HepG2 (cell line): Measurements from ENCODE around the gene PDE9A. TPM values are rescaled to one million over a fixed set of nuclear protein-coding genes. Genes with fewer than 3 reads are reported as not detected.
"Not testable (repeated sequence)": the region's sequence is repeated elsewhere in the genome, so short reads cannot be mapped to it uniquely, and the experiment has no call there.

Source experiments
- ATAC-seq: fragments of 200-7000 bp; cut with Tn5 transposase; 3 replicates; pipeline ENCODE4 v1.9.1; 2020; ENCODE audit warnings: mild to moderate bottlenecking, moderate library complexity
- BruUV-seq: library from RNA; stranded (reverse); fragments of 400-500 nt; replicated peaks from 2 replicates; lab custom pipeline; 2021; lab: Mats Ljungman, UMichigan
- CTCF ChIA-PET: fragments of 300-600 bp; formaldehyde crosslinking; extraction: SDS; loops from one replicate; lab custom pipeline; 2021; ENCODE audit warnings: low total read pairs, inconsistent platforms, low intra/inter-chr PET ratio; lab: Yijun Ruan, JAX
- POLR2A ChIA-PET: fragments of 350-600 bp; sonication (Branson Sonifier 250); formaldehyde crosslinking; loops from one replicate; lab custom pipeline; 2020; ENCODE audit warnings: antibody characterized with exemption, inconsistent platforms; lab: Yijun Ruan, JAX
- DNase-seq: peaks from one replicate; pipeline ENCODE4 v3.0.0-alpha.2; 2015; ENCODE audit warnings: low spot score
- FAIRE-seq: peaks from 3 replicates; lab custom pipeline; 2011; peaks lifted over from hg19 to GRCh38; lab: Jason Lieb, UNC
- H2AFZ ChIP-seq: one replicate; pipeline ENCODE4 v1.6.1; 2011; ENCODE audit warnings: low read length, inconsistent platforms
- H3K27ac ChIP-seq: fragments of 300-600 bp; 3 replicates; pipeline ENCODE4 v1.8.0; 2011; ENCODE audit warnings: mixed run types, mild to moderate bottlenecking, mixed read lengths, low read length, inconsistent platforms; ENCODE audit not compliant: insufficient read depth; ENCODE audit errors: extremely low read length
- H3K27me3 ChIP-seq, 2 experiments: fragments of 200-600 bp in 1 of 2; 2 replicates in 1 of 2; 3 replicates in 1 of 2; pipeline versions ENCODE4 v1.6.0 to v1.8.0; 2011; ENCODE audit warnings: low read length in 2 of 2, mild to moderate bottlenecking in 2 of 2, moderate library complexity in 2 of 2, inconsistent platforms in 1 of 2; ENCODE audit not compliant: insufficient read depth in 2 of 2, control insufficient read depth in 1 of 2
- H3K36me3 ChIP-seq, 2 experiments: fragments of 200-600 bp in 1 of 2; replicated peaks in 1 of 2; 2 replicates in 1 of 2; 3 replicates in 1 of 2; pipeline versions ENCODE4 v1.5.1 to v1.8.0; 2011; ENCODE audit warnings: low read length in 2 of 2, inconsistent platforms in 1 of 2; ENCODE audit not compliant: insufficient read depth in 2 of 2, control insufficient read depth in 1 of 2
- H3K4me1 ChIP-seq: 2 replicates; pipeline ENCODE4 v1.5.1; 2012; ENCODE audit warnings: low read length, inconsistent platforms; ENCODE audit not compliant: insufficient read depth
- H3K4me2 ChIP-seq: 2 replicates; pipeline ENCODE4 v1.6.0; 2011; ENCODE audit warnings: low read depth, low read length, inconsistent platforms
- H3K4me3 ChIP-seq, 3 experiments: fragments of 200-600 bp in 1 of 3; sonication (generic), shearing (Covaris generic) in 1 of 3; replicated peaks in 1 of 3; 2 replicates each; pipeline ENCODE4 v1.5.1; 2011 to 2016; ENCODE audit warnings: low read length in 3 of 3, inconsistent platforms in 2 of 3, low read depth in 2 of 3, mild to moderate bottlenecking in 2 of 3, control low read depth in 1 of 3, mixed read lengths in 1 of 3; ENCODE audit not compliant: insufficient read depth in 1 of 3
- H3K79me2 ChIP-seq: one replicate; pipeline ENCODE4 v1.6.1; 2011; ENCODE audit warnings: low read length, inconsistent platforms; ENCODE audit not compliant: insufficient read depth
- H3K9ac ChIP-seq: 2 replicates; pipeline ENCODE4 v1.6.0; 2011; ENCODE audit warnings: mild to moderate bottlenecking, low read depth, low read length, inconsistent platforms; ENCODE audit not compliant: insufficient read depth
- H3K9me3 ChIP-seq: 2 replicates; pipeline ENCODE4 v1.5.1; 2012; ENCODE audit warnings: mild to moderate bottlenecking, low read length
- H4K20me1 ChIP-seq: 2 replicates; pipeline ENCODE4 v1.6.0; 2011; ENCODE audit warnings: inconsistent platforms, mild to moderate bottlenecking, low read length, moderate library complexity; ENCODE audit not compliant: insufficient read depth
- AHDC1 ChIP-seq: sonication (generic); formaldehyde crosslinking; IDR thresholded peaks from 2 replicates; pipeline ENCODE4 v1.5.1; 2020; ENCODE audit warnings: mild to moderate bottlenecking, missing genetic modification reagents, borderline replicate concordance
- ARID2 ChIP-seq: sonication (generic); formaldehyde crosslinking; IDR thresholded peaks from 2 replicates; pipeline ENCODE4 v1.8.1; 2022; ENCODE audit warnings: mild to moderate bottlenecking, missing genetic modification reagents, borderline replicate concordance
- ELK4 ChIP-seq: sonication (generic); formaldehyde crosslinking; IDR thresholded peaks from 2 replicates; pipeline ENCODE4 v1.9.0; 2021; ENCODE audit warnings: missing genetic modification reagents, borderline replicate concordance
- KAT8 ChIP-seq: IDR thresholded peaks from 2 replicates; pipeline ENCODE4 v1.6.1; 2016; ENCODE audit warnings: missing genetic modification reagents, missing compliant biosample characterization
- KDM6A ChIP-seq: IDR thresholded peaks from 2 replicates; pipeline ENCODE4 v1.6.1; 2016; ENCODE audit warnings: low read depth
- MED13 ChIP-seq: sonication (generic); formaldehyde crosslinking; IDR thresholded peaks from 2 replicates; pipeline ENCODE4 v1.5.0; 2020; ENCODE audit warnings: missing genetic modification reagents
- MIER3 ChIP-seq: IDR thresholded peaks from 2 replicates; pipeline ENCODE4 v1.6.1; 2016; ENCODE audit warnings: missing compliant biosample characterization, borderline replicate concordance
- SALL1 ChIP-seq: sonication (generic); formaldehyde crosslinking; IDR thresholded peaks from 2 replicates; pipeline ENCODE4 v1.8.0; 2022; ENCODE audit warnings: mild to moderate bottlenecking, missing genetic modification reagents
- SOX13 ChIP-seq, 3 experiments: fragments of 450-650 bp in 1 of 3; sonication (generic) in 1 of 3; formaldehyde crosslinking in 1 of 3; IDR thresholded peaks in 2 of 3; conservative IDR thresholded peaks in 1 of 3; 2 replicates each; pipeline versions ENCODE4 v1.5.0 to v1.6.1; 2016 to 2020; ENCODE audit warnings: antibody characterized with exemption in 1 of 3, mild to moderate bottlenecking in 1 of 3, missing compliant biosample characterization in 1 of 3, missing genetic modification reagents in 1 of 3, moderate library complexity in 1 of 3
- TBX3 ChIP-seq: fragments of 450-650 bp; IDR thresholded peaks from 2 replicates; pipeline ENCODE4 v1.6.1; 2017; ENCODE audit warnings: antibody characterized with exemption, mild to moderate bottlenecking, inconsistent platforms, borderline replicate concordance
- THRA ChIP-seq: sonication (generic); formaldehyde crosslinking; IDR thresholded peaks from 2 replicates; pipeline ENCODE4 v1.4.0; 2020; ENCODE audit warnings: missing genetic modification reagents, borderline replicate concordance
- YY1 ChIP-seq: IDR thresholded peaks from 2 replicates; pipeline ENCODE4 v1.6.1; 2011; ENCODE audit warnings: low read length, low read depth, moderate library complexity, mild to moderate bottlenecking; ENCODE audit not compliant: insufficient read depth, insufficient replicate concordance
- ZBTB3 ChIP-seq: sonication (generic); formaldehyde crosslinking; IDR thresholded peaks from 2 replicates; pipeline ENCODE4 v1.4.0; 2020; ENCODE audit warnings: low read depth, mild to moderate bottlenecking, moderate library complexity, missing genetic modification reagents, borderline replicate concordance
- ZNF367 ChIP-seq: sonication (generic); formaldehyde crosslinking; IDR thresholded peaks from 2 replicates; pipeline ENCODE4 v1.4.0; 2020; ENCODE audit warnings: missing genetic modification reagents, borderline replicate concordance
- WGBS: methylation state at CpG from one replicate; pipeline ENCODE4 v1.1.6; 2017; ENCODE audit warnings: low lambda C conversion rate; 5-methylcytosine and 5-hydroxymethylcytosine counted together
- in situ Hi-C: cut with HindIII; loops from 2 replicates; pipeline ENCODE4 v1.10.0; 2017; ENCODE audit warnings: low pct_unique_long_range_greater_than_20kb; ENCODE audit not compliant: extremely low pct_ligation_motif_present
- intact Hi-C: fragments of 100-400 bp; cut with micrococcal nuclease; formaldehyde crosslinking; loops from one replicate; pipeline ENCODE4 v1.10.0; 2022; ENCODE audit not compliant: unreplicated experiment
- polyA plus RNA-seq, 8 experiments: library from polyadenylated mRNA; depleted of rRNA in 3 of 8; stranded (reverse) in 7 of 8; unstranded in 1 of 8; fragments of >200 nt; fragmentation: Illumina TruSeq in 4 of 8; extraction: Trizol in 4 of 8; gene quantifications; 2 replicates each; pipeline versions ENCODE4 v1.2.1 to v1.2.3, GENCODE V29; 2011 to 2016; ENCODE audit warnings: low read depth in 4 of 8, missing spikeins in 1 of 8, mixed read lengths in 1 of 8; ENCODE audit not compliant: insufficient read depth in 1 of 8
- total RNA-seq, 5 experiments: library from RNA; depleted of rRNA; stranded (reverse); fragments of >200 nt; fragmentation: Illumina TruSeq; extraction: Trizol; gene quantifications; 2 replicates each; pipeline ENCODE4 v1.2.3, GENCODE V29; 2016; ENCODE audit warnings: low read depth in 1 of 5

Gene PDE9A
- total and polyA plus RNA-seq, 2 of the 13 experiments (the other 11 are each of a cell fraction or from before 2014, with no cell fraction given), result 4.6 to 19.7 TPM

- no peak for TF ChIP-seq ARID2 (CRISPR knock-in tag)
- TF ChIP-seq MIER3 (CRISPR knock-in tag), result peak; percentile 48; the same call in 1 of the 2 replicates
- no peak for TF ChIP-seq ELK4 (CRISPR knock-in tag)
- TF ChIP-seq KDM6A (CRISPR knock-in tag), result peak; percentile 78
- no peak for TF ChIP-seq ZNF367
Observed at GRCh38 chr21:42711667-42712066, 58.2 kb downstream of the PDE9A start (continued).

DNA sequence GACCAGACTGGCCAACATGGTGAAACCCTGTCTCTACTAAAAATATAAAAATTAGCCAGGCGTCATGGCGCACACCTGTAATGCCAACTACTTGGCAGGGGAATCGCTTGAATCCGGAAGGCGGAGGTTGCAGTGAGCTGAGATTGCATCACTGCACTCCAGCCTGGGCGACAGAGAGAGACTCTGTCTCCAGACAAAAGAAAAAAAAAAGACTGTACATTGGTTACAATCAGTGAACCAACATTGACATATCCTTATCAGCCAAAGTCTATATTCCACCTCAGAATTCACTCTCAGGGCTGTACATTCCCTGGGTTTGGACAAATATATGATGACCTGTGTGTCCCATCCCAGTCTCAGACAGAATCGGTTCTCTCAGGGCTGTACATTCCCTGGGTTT, 62.0 kb downstream of the PDE9A start:
- in situ Hi-C loops, H3K9ac ChIP-seq, H3K9me3 ChIP-seq, BruUV-seq, H4K20me1 ChIP-seq, H2AFZ ChIP-seq, H3K79me2 ChIP-seq, H3K36me3 ChIP-seq, CTCF ChIA-PET, H3K27me3 ChIP-seq: not testable (repeated sequence)
- FAIRE-seq (peak; percentile 88), ATAC-seq (peak; percentile 95), DNase-seq (peak; percentile 93)
- peak overlapping the region; percentile 21 for H3K4me2 ChIP-seq
- peak overlapping the region in 1 of 3 experiments; percentile 18; a peak in 1 of 6 replicates for H3K4me3 ChIP-seq
- POLR2A ChIA-PET, result interaction anchor here (1.8 kb wide), 1 partner anchor 19 kb away, joined by 7 read pairs; no protein-coding TSS in a partner anchor
- peaks cover 81% of the 10 kb centered on the region for H3K4me1 ChIP-seq
- intact Hi-C loops, result loop anchor here (1.0 kb wide), 2 partner anchors 9 to 18 kb away; no protein-coding TSS in a partner anchor
- peak overlapping the region; percentile 62 for H3K27ac ChIP-seq
- 2% methylated on average over 6 of the region's 7 CpGs for WGBS
- TF ChIP-seq KAT8 (CRISPR knock-in tag) (peak; percentile 32; the same call in 1 of the 2 replicates), SALL1 (CRISPR knock-in tag) (peak; percentile 86), SOX13 (IDR thresholded peaks at IDR 0.05) (peak; percentile 76; the same call in 1 of the 2 replicates), SOX13 (CRISPR knock-in tag; conservative IDR thresholded peaks at IDR 0.05 in 1 of 2, IDR thresholded peaks at IDR 0.05 in 1 of 2) (peak in 1 of 2 experiments; percentile 92; a peak in 2 of 4 replicates), THRA (peak; percentile 55; the same call in 1 of the 2 replicates), YY1 (peak; percentile 46), TBX3 (peak; percentile 35; the same call in 1 of the 2 replicates), MED13 (CRISPR knock-in tag) (peak; percentile 61; the same call in 1 of the 2 replicates), ZBTB3 (0 out of 2 replicates have a peak, but pooled peaks have one; percentile 65), AHDC1 (peak; percentile 54; the same call in 1 of the 2 replicates)
